SK-N-SH treated with all-trans-retinoic acid at 6 μM for 48 hours (cell line): ENCODE results near the gene PLEKHN1.

Experiments
- ATAC-seq: fragments of 200-7000 bp; cut with Tn5 transposase; 3 replicates; pipeline ENCODE4 v1.9.1; 2020; ENCODE audit warnings: mild to moderate bottlenecking, moderate library complexity
- ARNTL ChIP-seq: fragments of 450-650 bp; formaldehyde crosslinking; IDR thresholded peaks from 2 replicates; pipeline ENCODE4 v1.5.0; 2020; ENCODE audit warnings: low read depth, mild to moderate bottlenecking, moderate library complexity, borderline replicate concordance
- BACH2 ChIP-seq: fragments of 250-450 bp; sonication (Bioruptor Pico); IDR thresholded peaks from 2 replicates; pipeline ENCODE4 v1.9.0; 2021; ENCODE audit warnings: mild to moderate bottlenecking, borderline replicate concordance
- CREB5 ChIP-seq: fragments of 250-450 bp; sonication (Bioruptor Pico); IDR thresholded peaks from 2 replicates; pipeline ENCODE4 v1.5.1; 2020; ENCODE audit warnings: low read depth, mild to moderate bottlenecking, moderate library complexity
- CSDC2 ChIP-seq: fragments of 250-450 bp; sonication (Bioruptor Pico); IDR thresholded peaks from 2 replicates; pipeline ENCODE4 v1.5.0; 2020; ENCODE audit warnings: mild to moderate bottlenecking, moderate library complexity
- CSRNP3 ChIP-seq: fragments of 250-450 bp; sonication (Bioruptor Pico); IDR thresholded peaks from 2 replicates; pipeline ENCODE4 v1.5.1; 2021; ENCODE audit warnings: mild to moderate bottlenecking, moderate library complexity
- ESRRG ChIP-seq: fragments of 250-450 bp; sonication (Bioruptor Pico); IDR thresholded peaks from 2 replicates; pipeline ENCODE4 v1.6.1; 2021; ENCODE audit warnings: mild to moderate bottlenecking
- GLIS3 ChIP-seq: fragments of 250-450 bp; sonication (Bioruptor Pico); IDR thresholded peaks from 2 replicates; pipeline ENCODE4 v1.5.0; 2020; ENCODE audit warnings: mild to moderate bottlenecking, moderate library complexity
- ISL1 ChIP-seq: fragments of 250-450 bp; sonication (Bioruptor Pico); IDR thresholded peaks from 2 replicates; pipeline ENCODE4 v2.1.2; 2022; ENCODE audit warnings: mild to moderate bottlenecking, moderate library complexity
- PATZ1 ChIP-seq: fragments of 250-450 bp; sonication (Bioruptor Pico); IDR thresholded peaks from 2 replicates; pipeline ENCODE4 v1.8.0; 2020; ENCODE audit warnings: mild to moderate bottlenecking, moderate library complexity, borderline replicate concordance
- PPARA ChIP-seq: fragments of 250-450 bp; sonication (Bioruptor Pico); IDR thresholded peaks from 2 replicates; pipeline ENCODE4 v1.5.0; 2020; ENCODE audit warnings: mild to moderate bottlenecking, borderline replicate concordance
- RARB ChIP-seq: fragments of 250-450 bp; sonication (Bioruptor Pico); IDR thresholded peaks from 2 replicates; pipeline ENCODE4 v1.8.0; 2021; ENCODE audit warnings: mild to moderate bottlenecking, moderate library complexity
- SNAI2 ChIP-seq: fragments of 250-450 bp; sonication (Bioruptor Pico); IDR thresholded peaks from 2 replicates; pipeline ENCODE4 v1.5.0; 2020; ENCODE audit warnings: mild to moderate bottlenecking, moderate library complexity
- TOX ChIP-seq: fragments of 250-450 bp; sonication (Bioruptor Pico); IDR thresholded peaks from 2 replicates; pipeline ENCODE4 v1.8.0; 2021; ENCODE audit warnings: mild to moderate bottlenecking, moderate library complexity, borderline replicate concordance
- TSHZ2 ChIP-seq: fragments of 250-450 bp; sonication (Bioruptor Pico); IDR thresholded peaks from 2 replicates; pipeline ENCODE4 v1.5.0; 2020; ENCODE audit warnings: mild to moderate bottlenecking, moderate library complexity
- ZC3H10 ChIP-seq: fragments of 250-450 bp; sonication (Bioruptor Pico); IDR thresholded peaks from 2 replicates; pipeline ENCODE4 v1.5.1; 2021; ENCODE audit warnings: mild to moderate bottlenecking, moderate library complexity
- ZFP3 ChIP-seq: fragments of 250-450 bp; sonication (Bioruptor Pico); IDR thresholded peaks from 2 replicates; pipeline ENCODE4 v1.5.0; 2020; ENCODE audit warnings: mild to moderate bottlenecking, moderate library complexity
- ZFP30 ChIP-seq: fragments of 450-650 bp; formaldehyde crosslinking; IDR thresholded peaks from 2 replicates; pipeline ENCODE4 v1.5.0; 2022; ENCODE audit warnings: mild to moderate bottlenecking, moderate library complexity
- ZNF565 ChIP-seq: fragments of 450-650 bp; formaldehyde crosslinking; conservative IDR thresholded peaks from 2 replicates; pipeline ENCODE4 v1.5.0; 2020; ENCODE audit warnings: low read depth, mild to moderate bottlenecking, moderate library complexity
- ZNF70 ChIP-seq: fragments of 450-650 bp; formaldehyde crosslinking; IDR thresholded peaks from 2 replicates; pipeline ENCODE4 v1.5.0; 2020; ENCODE audit warnings: mild to moderate bottlenecking, moderate library complexity
- ZNF8 ChIP-seq: fragments of 450-650 bp; formaldehyde crosslinking; IDR thresholded peaks from 2 replicates; pipeline ENCODE4 v1.5.0; 2020; ENCODE audit warnings: mild to moderate bottlenecking, moderate library complexity

The PLEKHN1 gene

GRCh38 chr1:970242-970972, 4.1 kb downstream of the PLEKHN1 start (continued):
- TF ChIP-seq ZNF565 (CRISPR knock-in tag) (no peak), BACH2 (CRISPR knock-in tag) (no peak), ESRRG (CRISPR knock-in tag) (no peak), PPARA (CRISPR knock-in tag) (no peak), CSDC2 (no peak)

- ATAC-seq, result no peak
- TF ChIP-seq ZNF70 (CRISPR knock-in tag) (no peak), PATZ1 (CRISPR knock-in tag) (no peak), RARB (no peak), GLIS3 (no peak), ZC3H10 (CRISPR knock-in tag) (no peak), CREB5 (CRISPR knock-in tag) (no peak), ZFP30 (CRISPR knock-in tag) (no peak), PPARA (CRISPR knock-in tag) (no peak), TSHZ2 (CRISPR knock-in tag) (no peak), TOX (CRISPR knock-in tag) (no peak), ISL1 (no peak), ARNTL (no peak), ZNF565 (CRISPR knock-in tag) (no peak), ZNF8 (CRISPR knock-in tag) (no peak)
These were observed 4.9 kb downstream of the PLEKHN1 start for GRCh38 chr1:970973-971730.

GRCh38 chr1:971751-972506, 5.6 kb downstream of the PLEKHN1 start:
- TF ChIP-seq TSHZ2 (CRISPR knock-in tag) (no peak), CREB5 (CRISPR knock-in tag) (no peak), CSRNP3 (CRISPR knock-in tag) (no peak), CSDC2 (no peak), ESRRG (CRISPR knock-in tag) (no peak), SNAI2 (CRISPR knock-in tag) (no peak), ZFP3 (no peak), ZFP30 (CRISPR knock-in tag) (no peak)
- no peak for ATAC-seq
